Hair follicle dermal papilla cell (primary cell): ENCODE results near the gene SLC7A8. TPM values are rescaled to one million over a fixed set of nuclear protein-coding genes. Genes with fewer than 3 reads are reported as not detected.

Experiments
- small RNA-seq: library from RNA; depleted of rRNA; stranded (forward); fragments of <200 nt; gene quantifications from one replicate; pipeline ENCODE3, GENCODE V24; 2012
- total RNA-seq: library from RNA; depleted of rRNA; stranded (reverse); fragments of >200 nt; gene quantifications from 2 replicates; pipeline ENCODE4 v1.2.3, GENCODE V29; 2012

SLC7A8 gene
- 16.2 and 17.4 TPM in 2 replicates for total RNA-seq

DNA sequence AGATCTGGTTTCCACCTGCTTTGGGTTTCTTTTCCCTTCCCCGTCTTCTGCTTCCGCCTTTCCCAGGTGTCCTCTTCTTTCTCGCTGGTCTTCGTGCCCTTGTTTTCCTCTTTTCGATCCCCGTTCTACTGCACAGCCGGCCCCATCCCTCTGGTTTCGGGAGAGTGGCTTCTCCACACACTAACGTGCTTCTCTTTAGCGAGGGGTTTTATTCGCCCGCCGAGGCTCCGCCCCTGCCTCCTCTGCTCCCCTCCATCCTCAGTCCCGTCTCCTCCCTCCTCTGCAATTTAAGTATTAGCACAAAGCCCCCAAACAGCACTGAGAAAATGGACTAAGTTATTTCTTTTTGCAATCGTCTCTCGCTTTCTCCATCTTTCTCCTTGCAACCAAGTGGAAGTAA lies at the start of gene SLC7A8:
SLC7A8 (minus strand) TSS at position 182 of the 400 bp plus-strand sequence. CDS start 746 bp downstream, outside the sequence.

DNA sequence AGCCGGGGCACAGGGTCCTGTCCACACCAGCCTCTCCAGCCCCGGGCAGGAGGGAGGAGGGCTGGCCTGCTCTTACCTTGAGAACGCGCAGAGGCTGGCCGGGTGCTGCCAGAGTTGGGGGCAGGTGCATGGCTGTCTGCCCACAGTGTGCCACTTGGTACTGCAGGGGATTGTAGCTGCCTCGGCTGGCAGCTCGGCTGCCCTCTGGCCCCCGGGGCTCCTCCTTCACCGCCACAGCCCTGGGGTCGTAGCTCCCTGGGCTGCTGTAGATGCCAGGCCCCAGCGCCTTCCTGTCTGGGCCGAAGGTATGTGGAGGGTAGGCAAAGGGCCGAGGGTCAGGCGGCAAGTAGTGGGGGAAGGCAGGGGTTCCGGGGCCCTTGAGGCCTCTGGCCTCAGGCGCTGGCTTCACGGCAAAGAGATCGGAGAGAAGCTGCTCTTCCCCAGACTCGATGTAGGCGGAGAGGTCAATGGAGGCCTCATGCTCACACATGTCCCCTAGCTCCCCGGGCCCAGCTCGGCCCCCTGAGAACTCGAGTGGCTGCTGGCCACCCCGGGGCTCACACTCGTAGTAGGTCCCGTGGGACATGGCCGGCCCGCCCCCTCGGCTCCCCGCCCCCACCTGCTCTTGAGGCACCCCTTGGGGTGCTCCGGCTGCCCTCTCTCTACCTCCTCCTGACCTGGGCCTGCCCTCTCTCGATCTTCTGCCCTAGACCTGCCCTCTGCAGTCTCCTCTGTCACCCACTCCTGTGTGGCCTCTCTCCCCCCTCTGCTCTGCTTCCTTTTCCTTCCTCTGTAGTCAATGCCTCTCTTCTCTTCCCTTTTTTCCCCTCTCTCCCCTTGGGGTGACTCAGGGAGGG lies 64.7 kb downstream of the SLC7A8 start, which contains the start of gene CEBPE:
CEBPE (minus strand) TSS at position 750 of the 857 bp plus-strand sequence; CDS start at position 586, 164 bp downstream.

DNA sequence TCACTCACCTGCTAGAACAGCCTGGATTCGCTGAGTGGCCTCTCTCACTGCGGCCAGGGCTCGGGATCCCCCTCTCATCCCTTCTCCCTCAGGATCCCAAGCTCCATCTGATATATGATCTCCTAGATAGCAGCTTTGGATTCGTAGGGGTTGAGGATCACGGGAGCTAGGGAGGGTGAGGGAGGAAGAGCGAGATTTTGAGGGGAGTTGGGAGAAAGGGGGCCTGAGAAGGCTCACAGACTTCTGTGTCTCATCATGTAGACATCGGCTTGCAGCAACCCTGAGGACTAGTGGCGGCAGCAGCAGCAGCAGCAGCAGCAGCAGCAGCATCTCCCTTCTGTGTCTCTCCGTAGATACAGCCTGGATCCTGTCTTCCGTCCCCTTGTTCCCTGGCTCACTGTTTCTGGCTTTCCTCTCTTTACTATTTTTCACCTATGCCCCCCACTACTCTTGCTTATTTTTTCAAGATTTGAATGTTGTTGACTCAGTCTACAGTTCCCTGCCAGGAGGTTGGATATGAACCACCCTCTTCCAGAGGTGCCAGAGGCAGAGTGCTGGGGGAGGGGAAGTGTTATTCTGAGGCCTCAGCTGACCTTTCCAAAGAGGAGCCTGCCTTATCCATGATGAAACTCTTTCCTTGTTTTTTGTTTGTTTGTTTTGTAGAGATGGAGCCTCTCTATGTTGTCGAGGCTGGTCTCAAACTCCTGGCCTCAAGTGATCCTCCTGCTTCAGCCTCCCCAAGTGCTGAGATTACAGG lies 78.7 kb downstream of the SLC7A8 start, which contains the start of gene CIROP:
CIROP (minus strand) TSS at position 399 of the 757 bp plus-strand sequence; CDS start at position 330, 69 bp downstream.

DNA sequence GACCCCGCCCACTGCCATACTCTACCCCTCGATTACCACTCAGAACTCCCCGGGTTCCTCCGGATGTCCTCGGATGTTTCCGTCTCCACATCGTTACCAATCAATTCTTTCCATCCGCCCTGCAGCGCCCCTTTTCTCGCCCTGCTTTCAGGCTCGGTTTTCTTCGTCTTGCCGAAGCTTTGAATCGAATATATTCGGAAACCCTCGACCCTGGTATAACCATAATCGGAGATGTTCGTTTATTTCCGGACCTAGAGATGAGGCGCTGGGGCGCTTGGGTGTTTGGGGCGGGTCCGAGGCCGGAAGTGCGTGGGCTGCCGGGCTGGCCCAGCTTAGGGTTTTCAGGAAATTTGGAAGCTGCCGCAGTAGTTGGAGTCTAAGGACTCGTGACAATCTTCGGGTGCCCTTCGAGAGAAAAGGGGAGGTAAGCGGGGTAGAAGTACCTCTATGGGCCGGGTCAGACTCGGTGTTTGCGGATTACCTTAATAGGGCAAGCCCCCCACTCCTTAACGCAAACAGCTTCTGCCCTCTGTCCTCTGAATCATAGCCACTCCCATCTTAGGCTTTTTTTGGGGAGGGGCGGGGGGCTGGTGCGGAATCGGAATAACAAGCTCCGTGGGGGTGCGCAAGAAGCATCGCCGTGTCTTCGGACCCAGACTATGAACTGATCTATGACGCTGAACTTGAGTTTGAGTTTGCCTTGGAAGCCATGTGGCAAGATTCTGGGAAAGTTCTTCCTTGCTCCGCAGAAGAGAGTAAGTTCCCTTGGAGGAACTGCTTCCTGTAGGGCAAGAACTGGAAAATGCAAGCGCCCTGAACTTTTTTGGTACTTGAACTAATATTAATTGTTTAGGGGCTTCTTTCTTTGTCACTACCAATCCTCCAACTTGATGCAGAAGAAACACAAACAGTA lies 88.0 kb downstream of the SLC7A8 start, which contains the start of gene C14orf119:
C14orf119 (plus strand) TSS at position 310 of the 913 bp plus-strand sequence. CDS start 2,154 bp downstream, outside the sequence.

DNA sequence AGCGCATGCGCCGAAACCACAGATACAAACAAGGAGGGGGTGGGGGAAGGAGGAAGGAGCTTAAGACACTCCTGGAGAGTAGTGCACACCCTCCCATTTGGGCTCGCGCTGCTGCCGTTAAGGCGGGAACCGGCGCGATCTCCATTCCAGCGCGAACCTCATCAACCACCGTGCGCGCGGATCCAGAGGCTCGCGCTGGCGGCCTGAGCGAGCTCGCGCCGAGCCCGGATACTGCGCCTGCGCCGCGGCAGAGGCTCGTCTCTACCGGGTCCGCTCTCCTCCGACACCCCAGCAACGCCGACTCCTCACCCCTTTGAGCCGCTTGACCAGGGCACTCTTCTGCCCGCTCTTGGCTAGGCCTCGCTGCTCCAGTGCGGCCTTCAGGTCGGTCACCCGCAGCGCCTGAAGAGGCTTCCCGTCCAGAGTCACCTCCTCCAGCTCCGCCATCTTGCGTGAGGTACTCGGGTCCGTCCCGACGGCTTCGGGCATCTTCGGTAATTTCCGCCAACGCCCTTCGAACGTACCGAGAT lies 88.7 kb downstream of the SLC7A8 start, which contains the start of gene ACIN1:
ACIN1 (minus strand) TSS at position 471 of the 530 bp plus-strand sequence; CDS start at position 447, 24 bp downstream.

Small RNAs within 50 kb of the gene (small RNA-seq; reads per million reads assigned to genes)
- gene AL049829.1 (not detected), gene RNU6-1138P (not detected)

Other genes starting within 250 kb of the SLC7A8 start
- gene HAUS4, start 226.6 kb downstream of the SLC7A8 start, total RNA-seq, result 36.3 and 37.3 TPM in 2 replicates
- 93.6 and 109 TPM in 2 replicates for gene AJUBA, start 201.1 kb downstream of the SLC7A8 start, total RNA-seq
- gene C14orf93, start 173.5 kb downstream of the SLC7A8 start, total RNA-seq, result 13.1 and 15.7 TPM in 2 replicates
- 114 and 115 TPM in 2 replicates for gene PSMB5, start 148.8 kb downstream of the SLC7A8 start, total RNA-seq
- not detected in 2 replicates for gene PSMB11, start 141.4 kb downstream of the SLC7A8 start, total RNA-seq
- gene CDH24, start 126.1 kb downstream of the SLC7A8 start, total RNA-seq, result 2.7 and 3.6 TPM in 2 replicates
- 90.7 and 115 TPM in 2 replicates for gene ACIN1, start 88.5 kb downstream of the SLC7A8 start, total RNA-seq
- 38.3 and 40.7 TPM in 2 replicates for gene C14orf119, start 88.2 kb downstream of the SLC7A8 start, total RNA-seq
- 0.12 TPM in 1 of 2 replicates, not detected in the other for gene CIROP, start 78.7 kb downstream of the SLC7A8 start, total RNA-seq
- gene CEBPE, start 64.4 kb downstream of the SLC7A8 start, total RNA-seq, result not detected in 2 replicates
- not detected in 2 replicates for gene RNF212B, start 54.3 kb upstream of the SLC7A8 start, total RNA-seq
- 4.1 and 5.4 TPM in 2 replicates for gene HOMEZ, start 102.5 kb upstream of the SLC7A8 start, total RNA-seq
- 6.3 and 7.5 TPM in 2 replicates for gene PPP1R3E, start 119.2 kb upstream of the SLC7A8 start, total RNA-seq
- gene BCL2L2, start 123.2 kb upstream of the SLC7A8 start, total RNA-seq, result 23.0 and 24.2 TPM in 2 replicates
- 39.8 and 42.2 TPM in 2 replicates for gene PABPN1, start 137.8 kb upstream of the SLC7A8 start, total RNA-seq
- 22.5 and 27.3 TPM in 2 replicates for gene SLC22A17, start 169.2 kb upstream of the SLC7A8 start, total RNA-seq
- 28.9 and 31.2 TPM in 2 replicates for gene EFS, start 181.5 kb upstream of the SLC7A8 start, total RNA-seq
- gene IL25, start 189.1 kb upstream of the SLC7A8 start, total RNA-seq, result not detected in 2 replicates
- gene CMTM5, start 193.4 kb upstream of the SLC7A8 start, total RNA-seq, result 0.32 and 0.49 TPM in 2 replicates
- gene MYH6, start 224.6 kb upstream of the SLC7A8 start, total RNA-seq, result not detected in 2 replicates